HEK293T (cell line): ENCODE measurements around the gene NELFA.

ENCODE experiments used
- CTCF ChIA-PET: fragments of 350-600 bp; formaldehyde crosslinking; extraction: SDS; loops from one replicate; lab custom pipeline; 2021; ENCODE audit warnings: antibody characterized with exemption, inconsistent platforms; lab: Yijun Ruan, JAX
- POLR2A ChIA-PET: fragments of 350-600 bp; formaldehyde crosslinking; extraction: SDS; loops from one replicate; lab custom pipeline; 2020; ENCODE audit warnings: antibody characterized with exemption, inconsistent platforms; lab: Yijun Ruan, JAX
- DNase-seq: peaks from one replicate; pipeline ENCODE4 v3.0.0; 2012; ENCODE audit warnings: mixed read lengths; ENCODE audit errors: extremely low spot score
- ARNT ChIP-seq: fragments of 450-650 bp; IDR thresholded peaks from 2 replicates; pipeline ENCODE4 v1.6.1; 2017; ENCODE audit warnings: mild to moderate bottlenecking
- BHLHE40 ChIP-seq: fragments of 450-650 bp; IDR thresholded peaks from 2 replicates; pipeline ENCODE4 v1.6.1; 2016; ENCODE audit warnings: mild to moderate bottlenecking, moderate library complexity, borderline replicate concordance
- CTBP1 ChIP-seq: fragments of 450-650 bp; IDR thresholded peaks from 2 replicates; pipeline ENCODE4 v1.6.1; 2016; ENCODE audit warnings: borderline replicate concordance
- ELF4 ChIP-seq: fragments of 450-650 bp; IDR thresholded peaks from 2 replicates; pipeline ENCODE4 v1.6.1; 2017; ENCODE audit warnings: antibody characterized with exemption
- FOXA1 ChIP-seq: fragments of 450-650 bp; IDR thresholded peaks from 2 replicates; pipeline ENCODE4 v1.6.1; 2016; ENCODE audit warnings: mild to moderate bottlenecking
- FOXK2 ChIP-seq: fragments of 450-650 bp; IDR thresholded peaks from 2 replicates; pipeline ENCODE4 v1.6.1; 2016; ENCODE audit warnings: mild to moderate bottlenecking
- FOXM1 ChIP-seq: fragments of 450-650 bp; IDR thresholded peaks from 2 replicates; pipeline ENCODE4 v1.6.1; 2017; ENCODE audit warnings: mild to moderate bottlenecking, borderline replicate concordance
- HDGF ChIP-seq: fragments of 450-650 bp; IDR thresholded peaks from 2 replicates; pipeline ENCODE4 v1.6.1; 2017; ENCODE audit warnings: antibody characterized with exemption, borderline replicate concordance
- L3MBTL2 ChIP-seq: fragments of 450-650 bp; conservative IDR thresholded peaks from 2 replicates; pipeline ENCODE4 v1.6.1; 2016; ENCODE audit warnings: mild to moderate bottlenecking
- LEF1 ChIP-seq: fragments of 450-650 bp; IDR thresholded peaks from 2 replicates; pipeline ENCODE4 v1.6.1; 2017; ENCODE audit warnings: mild to moderate bottlenecking, borderline replicate concordance
- NFRKB ChIP-seq: fragments of 450-650 bp; IDR thresholded peaks from 2 replicates; pipeline ENCODE4 v1.6.1; 2016; ENCODE audit warnings: mild to moderate bottlenecking, moderate library complexity
- PKNOX1 ChIP-seq: fragments of 450-650 bp; IDR thresholded peaks from 2 replicates; pipeline ENCODE4 v1.6.1; 2016
- SP1 ChIP-seq: fragments of 450-650 bp; IDR thresholded peaks from 2 replicates; pipeline ENCODE4 v1.6.1; 2017
- SUZ12 ChIP-seq: fragments of 450-650 bp; IDR thresholded peaks from 2 replicates; pipeline ENCODE4 v1.6.1; 2016; ENCODE audit warnings: mild to moderate bottlenecking
- TARDBP ChIP-seq: fragments of 450-650 bp; IDR thresholded peaks from 2 replicates; pipeline ENCODE4 v1.6.1; 2016
- ZNF384 ChIP-seq: fragments of 450-650 bp; IDR thresholded peaks from 2 replicates; pipeline ENCODE4 v1.6.1; 2016

NELFA gene

GRCh38 chr4:1981251-1982058 is 27.3 kb downstream of the NELFA start:
- POLR2A ChIA-PET = no interaction called here
- DNase-seq = peak; percentile 54
- CTCF ChIA-PET = no interaction called here
- TF ChIP-seq HDGF = no peak

GRCh38 chr4:1980561-1981041 is 28.2 kb downstream of the NELFA start:
- ChIA-PET POLR2A (no interaction called here), CTCF (no interaction called here)
- no peak for DNase-seq
- no peak for TF ChIP-seq SUZ12
- TF ChIP-seq FOXK2 = no peak
- no peak for TF ChIP-seq CTBP1
- TF ChIP-seq SP1 = no peak

- CTCF ChIA-PET = interaction anchor here (0.6 kb wide), 2 partner anchors 16 to 188 kb away, joined by 3 read pairs; no protein-coding TSS in a partner anchor
- TF ChIP-seq ARNT = no peak
- no peak for TF ChIP-seq ZNF384
- TF ChIP-seq L3MBTL2 = no peak
- TF ChIP-seq HDGF = no peak
- TF ChIP-seq TARDBP = no peak
- TF ChIP-seq SUZ12 = no peak
- DNase-seq = no peak
- POLR2A ChIA-PET = no interaction called here
Observed at GRCh38 chr4:1979477-1980196, 29.1 kb downstream of the NELFA start.

GRCh38 chr4:1978741-1979476 is 29.9 kb downstream of the NELFA start:
- TF ChIP-seq ELF4 = no peak
- DNase-seq = no peak
- CTCF ChIA-PET = no interaction called here
- POLR2A ChIA-PET = no interaction called here

- TF ChIP-seq CTBP1 (no peak), SUZ12 (no peak), TARDBP (no peak), ARNT (no peak), HDGF (no peak)
- CTCF ChIA-PET = no interaction called here
- no peak for DNase-seq
- POLR2A ChIA-PET = interaction anchor here (1.4 kb wide), 1 partner anchor 31 kb away, joined by 4 read pairs; no protein-coding TSS in a partner anchor
Observed at GRCh38 chr4:1978226-1978625, 30.5 kb downstream of the NELFA start.

GRCh38 chr4:1976416-1977352 is 32.1 kb downstream of the NELFA start:
- ChIA-PET CTCF (no interaction called here), POLR2A (interaction anchor here (1.4 kb wide), 1 partner anchor 33 kb away, joined by 4 read pairs; no protein-coding TSS in a partner anchor)
- DNase-seq = no peak
- TF ChIP-seq BHLHE40 (no peak), NFRKB (no peak), FOXM1 (no peak), PKNOX1 (no peak), TARDBP (no peak), ZNF384 (no peak), ARNT (no peak), L3MBTL2 (no peak), CTBP1 (no peak), SP1 (no peak), LEF1 (no peak), FOXA1 (no peak), FOXK2 (no peak)

- TF ChIP-seq ELF4 = no peak
- TF ChIP-seq CTBP1 = no peak
- no peak for TF ChIP-seq SP1
- TF ChIP-seq SUZ12 = no peak
- no peak for TF ChIP-seq ZNF384
- TF ChIP-seq BHLHE40 = no peak
- TF ChIP-seq PKNOX1 = no peak
- no peak for TF ChIP-seq FOXM1
- TF ChIP-seq L3MBTL2 = no peak
- no peak for TF ChIP-seq FOXK2
- TF ChIP-seq ARNT = no peak
- no peak for TF ChIP-seq FOXA1
- TF ChIP-seq TARDBP = no peak
- no peak for TF ChIP-seq NFRKB
- no peak for TF ChIP-seq LEF1
- TF ChIP-seq HDGF = no peak
- DNase-seq = no peak
- ChIA-PET POLR2A (no interaction called here), CTCF (no interaction called here)
Observed at GRCh38 chr4:1975880-1976279, 32.9 kb downstream of the NELFA start.
